HG03064 (cell line): ENCODE results near the gene AATK.

Experiments
- ATAC-seq: cut with Tn5 transposase; IDR thresholded peaks from one replicate; pipeline ENCODE4 v1.9.1; 2021; ENCODE audit warnings: low read depth; ENCODE audit not compliant: unreplicated experiment

Gene AATK

DNA sequence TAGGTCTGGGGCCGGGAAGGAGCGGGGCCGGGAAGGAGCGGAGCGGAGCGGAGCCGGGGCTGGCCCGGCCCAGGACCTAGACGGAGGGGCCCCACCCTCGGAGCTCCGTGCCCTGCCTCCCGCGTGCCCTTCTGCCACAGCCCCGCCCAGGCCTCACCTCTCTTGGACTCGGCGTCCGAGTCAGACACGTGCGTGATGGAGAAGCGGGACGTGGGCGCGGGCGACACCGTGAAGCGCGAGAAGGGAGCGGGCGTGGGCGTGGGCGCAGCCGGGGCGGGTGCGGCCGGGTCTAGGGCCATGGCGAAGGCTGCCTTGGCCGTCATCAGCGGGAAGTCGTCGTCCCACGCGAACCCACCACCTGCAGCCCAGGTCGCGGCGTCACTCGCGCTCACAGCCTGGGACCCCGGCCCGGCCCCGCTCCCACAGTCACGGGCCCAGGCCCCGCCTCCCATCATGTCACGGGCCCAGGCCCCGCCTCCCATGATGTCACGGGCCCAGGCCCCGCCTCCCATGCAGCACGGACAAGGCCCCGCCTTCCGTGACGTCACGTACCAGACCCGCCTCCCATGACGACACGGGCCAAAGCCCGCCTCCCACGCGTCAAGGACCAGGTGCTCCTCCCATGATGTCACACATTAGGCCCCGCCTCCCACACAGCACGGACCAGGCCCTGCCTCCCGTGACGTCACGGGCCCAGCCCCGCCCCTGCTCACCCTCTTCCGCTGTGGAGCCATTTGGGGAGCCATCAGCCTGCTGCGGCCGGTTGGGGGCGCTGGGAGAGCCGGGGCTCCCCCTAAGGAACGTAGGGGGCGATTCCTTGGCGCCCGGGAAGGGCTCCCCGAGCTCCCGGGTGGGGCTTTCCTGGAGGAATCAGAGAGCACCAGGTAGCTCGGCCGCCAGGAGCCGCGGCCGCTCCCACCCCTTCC lies 46.5 kb downstream of the AATK start:
- ATAC-seq = no peak

DNA sequence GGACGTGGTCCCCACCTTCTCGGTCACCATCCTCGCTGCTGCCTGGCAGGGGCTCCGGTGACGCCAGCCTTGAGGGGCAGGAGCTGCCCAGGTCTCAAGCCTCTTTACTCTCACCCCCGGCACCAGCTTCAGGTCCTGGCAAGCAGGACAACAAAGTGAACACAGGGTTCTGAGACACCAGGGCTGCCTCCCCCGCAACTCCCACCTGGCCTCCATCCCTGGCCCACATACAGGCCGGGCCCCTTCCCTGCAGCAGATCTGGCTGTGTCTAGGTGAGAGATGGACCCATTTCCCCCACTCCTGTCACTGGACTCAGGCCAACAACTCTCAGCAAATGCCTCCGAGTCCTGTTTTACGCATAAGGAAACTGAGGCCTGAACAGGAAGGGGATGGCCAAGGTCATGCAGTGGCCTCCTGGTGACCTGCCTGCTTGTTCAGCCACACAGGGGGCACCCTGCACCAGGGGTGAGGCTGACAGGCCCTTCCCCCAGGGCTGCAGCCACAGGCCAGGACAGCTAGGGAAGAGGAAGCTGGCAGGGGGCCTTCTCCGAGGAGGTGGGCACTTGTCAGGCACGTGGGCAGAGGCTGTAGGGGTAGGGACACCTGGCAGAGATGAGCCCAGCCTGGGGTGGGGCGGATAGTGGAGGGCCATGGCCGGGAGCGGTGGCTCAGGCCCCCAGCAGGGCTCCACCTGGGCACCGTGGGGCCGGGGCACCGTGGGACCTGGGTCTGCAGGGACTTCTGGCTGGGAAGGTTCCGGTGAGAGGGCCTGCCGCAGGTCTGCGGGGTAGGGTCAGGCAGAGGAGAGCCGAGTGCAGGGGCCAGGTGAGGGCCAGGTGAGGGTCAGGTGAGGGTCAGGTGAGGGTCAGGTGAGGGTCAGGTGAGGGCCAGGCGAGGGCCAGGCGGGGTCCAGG lies 47.5 kb downstream of the AATK start:
- no peak for ATAC-seq

DNA sequence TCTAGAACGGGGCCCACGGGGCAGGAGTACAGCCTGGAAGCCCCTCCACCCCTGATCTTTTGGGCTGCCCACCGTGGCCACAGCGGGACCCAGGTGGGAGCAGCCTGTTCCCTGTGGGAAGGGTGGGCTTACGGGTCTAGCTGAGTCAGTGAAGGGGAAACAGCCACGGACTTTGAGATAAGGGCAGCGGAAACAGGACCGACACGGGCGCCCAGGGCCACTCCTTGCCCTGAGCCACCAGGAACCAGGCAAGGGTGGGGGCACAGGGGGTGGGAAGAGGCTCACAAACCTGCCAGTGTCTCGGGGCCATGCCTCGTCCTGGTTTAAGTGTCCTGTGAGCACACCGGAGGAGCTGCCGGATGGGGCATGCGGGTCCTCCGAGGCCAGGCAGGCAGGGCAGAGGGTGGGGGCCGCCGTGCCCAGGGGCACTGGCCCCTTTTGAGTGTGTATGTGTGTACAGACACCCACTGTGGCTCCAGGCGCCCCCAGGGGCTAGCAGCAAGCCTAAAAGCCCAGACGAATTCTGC lies 48.3 kb downstream of the AATK start:
- no peak for ATAC-seq

DNA sequence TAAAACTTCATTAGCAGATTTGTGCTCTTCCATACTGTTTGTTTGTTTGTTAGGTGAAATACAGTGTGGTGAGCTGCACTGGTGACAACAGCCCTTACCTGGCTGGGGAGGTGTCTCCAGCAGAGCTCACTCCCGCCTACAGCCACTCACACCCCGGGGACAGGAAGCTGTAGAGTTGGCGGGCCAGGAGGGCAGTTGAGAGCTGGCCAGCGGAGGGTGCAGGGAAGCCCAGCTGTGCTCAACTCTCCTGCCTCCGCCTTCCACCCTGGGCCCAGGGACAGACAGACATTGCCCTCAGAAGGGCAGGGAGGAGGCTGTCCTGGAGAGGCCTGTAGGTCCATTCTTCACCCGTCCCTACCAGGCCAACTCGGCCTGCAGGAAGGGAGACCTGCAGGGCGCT lies 49.3 kb downstream of the AATK start:
- ATAC-seq = no peak

DNA sequence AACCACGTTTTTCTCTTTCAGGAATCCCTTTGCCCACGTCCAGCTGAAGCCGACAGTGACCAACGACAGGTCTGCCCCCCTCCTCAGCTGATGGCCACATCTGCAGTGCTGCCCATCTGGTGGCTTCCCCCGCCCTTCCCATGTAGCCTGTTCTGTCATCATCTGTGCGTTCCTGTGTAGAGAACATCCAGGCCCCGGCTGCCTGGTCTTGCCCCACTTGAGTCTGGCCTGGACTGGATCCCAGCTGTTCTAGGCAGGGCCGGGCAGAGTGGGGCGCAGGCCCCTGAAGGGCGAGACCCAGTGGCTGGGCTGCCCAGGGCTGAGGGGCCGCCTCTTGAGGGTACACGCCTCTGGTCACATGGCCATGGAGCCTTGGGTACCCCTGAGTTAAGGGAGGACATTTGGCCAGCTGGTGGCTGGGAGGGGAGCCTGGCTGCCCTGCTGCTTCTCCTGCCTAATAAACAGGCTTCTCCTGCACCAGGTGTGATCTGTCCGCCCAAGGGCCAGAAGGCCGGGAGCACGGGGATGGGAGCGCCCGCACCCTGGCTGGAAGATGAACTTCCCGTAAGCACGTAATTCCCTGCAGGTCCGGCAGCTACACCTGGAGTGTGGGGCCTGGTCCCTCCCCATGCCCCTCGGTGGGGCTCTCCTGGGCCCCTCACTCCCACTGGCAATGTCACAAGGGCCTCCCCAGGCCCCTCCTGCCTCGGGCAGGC lies 50.1 kb downstream of the AATK start:
- no peak for ATAC-seq

DNA sequence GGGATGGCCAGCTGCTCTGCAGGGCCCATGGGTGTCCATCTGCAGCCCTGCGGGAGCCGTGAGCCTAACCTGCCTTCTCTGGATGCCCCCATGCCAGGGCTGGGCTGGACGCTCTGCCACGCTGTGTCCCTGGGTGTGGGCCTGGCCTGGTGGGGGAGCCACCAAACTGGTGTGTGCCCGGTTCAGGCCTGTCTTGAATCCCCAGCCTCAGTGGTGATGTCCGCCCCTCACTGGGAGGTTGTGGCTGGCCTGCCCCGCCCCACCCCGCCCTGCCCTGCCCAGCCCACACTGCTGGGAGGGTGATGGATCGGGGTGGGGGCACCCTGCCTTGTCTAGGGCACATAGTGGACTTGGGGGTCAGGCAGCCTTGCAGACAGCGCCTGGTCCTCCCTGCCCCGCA lies 50.8 kb downstream of the AATK start:
- ATAC-seq = no peak

DNA sequence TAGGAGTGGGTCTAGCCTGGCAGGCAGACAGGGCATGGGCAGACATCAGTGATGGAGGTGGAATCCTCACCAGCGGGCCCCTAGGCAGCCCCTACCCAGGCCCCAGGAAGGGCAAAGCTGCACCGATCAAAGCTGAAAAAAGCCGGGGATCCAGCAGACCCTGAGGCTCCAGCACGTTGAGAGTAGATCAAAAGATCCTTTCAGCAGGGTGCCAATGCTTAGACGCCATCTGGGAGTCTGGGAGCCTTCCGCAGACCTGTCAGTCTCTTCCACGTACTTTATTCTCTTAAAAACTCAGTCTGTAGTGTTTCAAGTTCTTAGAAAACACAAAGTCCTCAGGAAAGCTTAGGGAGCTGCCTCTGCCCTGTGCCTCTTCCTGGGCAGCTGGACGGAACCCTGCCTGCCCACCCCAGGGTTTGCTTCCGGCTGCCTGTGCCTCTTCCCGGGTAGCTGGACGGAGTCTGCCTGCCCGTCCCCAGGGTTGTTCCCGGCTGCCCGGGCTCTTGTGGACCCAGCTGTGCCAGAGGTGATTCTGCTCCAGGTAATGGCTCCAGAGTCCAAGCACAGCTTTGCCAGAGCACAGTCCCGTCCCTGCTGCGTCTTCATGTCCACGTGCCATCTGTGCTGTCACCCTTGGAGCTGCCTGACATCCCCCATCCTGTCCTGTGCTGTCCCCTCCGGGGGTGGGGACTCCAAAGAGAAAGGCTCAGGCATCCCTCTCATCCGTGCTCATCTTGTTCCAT lies 51.5 kb downstream of the AATK start:
- ATAC-seq = no peak

DNA sequence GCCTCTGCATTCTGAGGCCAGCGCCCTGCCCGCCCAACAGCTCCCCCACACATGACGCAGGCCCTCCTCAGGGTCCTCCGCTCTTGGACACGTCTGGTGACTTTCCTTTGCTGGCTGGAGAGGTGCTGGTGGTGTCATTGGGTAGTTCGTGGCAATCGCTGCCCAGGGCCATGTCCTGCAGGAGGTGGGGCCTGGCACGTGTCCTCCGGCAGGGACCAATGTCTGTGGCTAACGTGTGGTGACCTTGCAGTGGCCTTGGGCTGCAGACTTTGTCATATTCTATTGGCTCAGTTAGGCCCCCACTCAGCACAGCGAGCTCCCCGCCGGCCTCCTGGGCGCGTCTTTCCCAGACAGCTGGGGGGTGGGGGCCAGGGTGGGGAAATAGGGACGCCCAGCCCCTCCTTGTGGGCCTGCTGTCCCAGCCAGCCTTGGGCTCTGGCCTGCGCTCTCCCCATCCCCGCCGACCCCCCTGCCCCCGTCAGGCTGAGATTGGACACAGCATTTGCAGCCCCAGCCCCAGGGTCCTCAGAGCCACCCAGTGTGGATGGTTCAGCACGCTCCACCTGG lies 52.8 kb downstream of the AATK start:
- ATAC-seq = no peak

DNA sequence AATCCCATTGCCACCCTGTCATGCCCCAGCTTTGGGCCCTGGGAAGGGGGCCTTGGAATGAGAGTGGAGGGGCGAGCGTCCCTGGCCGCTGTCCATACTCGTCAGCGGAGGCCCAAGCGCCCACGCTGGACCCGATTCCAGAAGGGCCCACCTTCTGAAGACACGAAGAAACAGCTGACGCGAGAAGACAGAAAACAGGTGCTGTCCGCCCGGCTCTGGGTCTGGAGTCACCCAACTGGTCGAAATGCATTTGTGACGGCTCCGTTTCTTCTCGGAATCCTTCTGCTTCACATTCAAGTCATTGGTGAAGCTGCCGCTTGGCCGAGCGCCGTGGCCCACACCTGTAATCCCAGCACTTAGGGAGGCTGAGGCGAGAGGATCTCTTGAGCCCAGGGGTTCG lies 53.6 kb downstream of the AATK start:
- no peak for ATAC-seq

DNA sequence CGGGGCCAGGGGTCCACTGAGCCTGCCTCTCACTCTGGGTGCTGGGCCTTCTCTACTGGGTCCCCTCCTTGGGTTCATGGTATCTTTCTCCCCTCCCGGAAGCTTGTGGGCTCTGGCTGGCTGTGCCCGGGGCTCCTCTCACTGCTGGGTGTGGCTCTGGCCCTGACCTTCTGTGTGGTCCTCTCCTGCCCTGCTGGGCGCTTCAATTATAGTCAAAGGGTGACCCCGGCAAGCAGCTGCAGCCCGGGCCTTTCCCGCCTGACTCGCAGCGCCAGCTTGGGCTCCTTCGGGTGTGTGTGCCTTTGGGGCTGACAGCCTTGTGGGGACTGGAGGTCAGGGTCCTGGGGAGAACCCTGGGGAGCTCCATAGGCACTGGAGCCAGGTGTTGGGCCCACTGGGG lies 55.0 kb downstream of the AATK start:
- ATAC-seq = no peak

DNA sequence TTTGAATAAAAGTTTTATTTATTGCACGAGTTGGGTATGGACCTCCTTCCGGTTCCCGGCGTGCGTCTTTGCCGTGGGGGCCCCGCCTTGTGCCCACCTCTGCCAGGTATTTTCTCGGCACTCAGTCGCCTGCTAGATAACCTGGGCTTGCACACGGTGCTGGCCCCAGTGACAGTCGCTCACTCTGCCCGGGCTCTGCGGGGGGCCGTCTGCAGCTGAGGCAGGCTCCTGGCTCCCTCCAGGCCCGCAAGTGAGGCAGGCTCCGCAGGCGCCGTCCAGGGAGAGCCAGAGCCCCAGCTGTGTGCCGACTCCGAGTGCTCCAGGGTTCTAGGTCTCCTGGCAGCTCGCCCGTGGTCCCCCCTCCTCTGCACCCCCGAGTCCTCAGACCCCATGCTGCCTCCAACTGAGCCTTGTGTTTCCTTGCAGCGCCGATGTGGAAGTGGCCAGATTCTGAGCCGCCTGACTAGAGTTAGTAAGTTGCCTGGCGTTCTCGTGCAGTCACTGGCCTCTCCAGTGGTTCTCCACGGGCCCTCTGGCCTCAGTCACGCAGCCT lies 55.5 kb downstream of the AATK start:
- ATAC-seq = no peak

DNA sequence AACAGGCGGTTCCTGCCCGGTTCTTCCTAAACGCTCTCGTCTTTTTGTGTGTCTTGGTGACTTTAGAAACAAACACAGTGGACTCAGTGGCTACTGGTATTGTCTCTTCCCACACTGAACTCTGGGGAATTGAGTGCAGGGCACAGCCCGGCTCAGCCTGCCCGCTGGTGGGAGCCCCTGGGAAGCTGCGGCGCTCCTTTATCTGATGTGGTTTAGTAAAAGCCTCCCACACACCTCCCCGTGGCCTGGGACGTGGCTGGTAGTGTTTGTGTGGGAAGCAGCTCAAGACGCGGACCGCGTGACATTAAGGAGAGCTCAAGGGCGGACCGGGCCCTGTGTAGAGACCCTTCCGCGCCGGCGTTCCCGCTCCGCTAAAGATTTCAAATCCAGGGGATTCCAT lies 56.1 kb downstream of the AATK start:
- ATAC-seq = no peak

DNA sequence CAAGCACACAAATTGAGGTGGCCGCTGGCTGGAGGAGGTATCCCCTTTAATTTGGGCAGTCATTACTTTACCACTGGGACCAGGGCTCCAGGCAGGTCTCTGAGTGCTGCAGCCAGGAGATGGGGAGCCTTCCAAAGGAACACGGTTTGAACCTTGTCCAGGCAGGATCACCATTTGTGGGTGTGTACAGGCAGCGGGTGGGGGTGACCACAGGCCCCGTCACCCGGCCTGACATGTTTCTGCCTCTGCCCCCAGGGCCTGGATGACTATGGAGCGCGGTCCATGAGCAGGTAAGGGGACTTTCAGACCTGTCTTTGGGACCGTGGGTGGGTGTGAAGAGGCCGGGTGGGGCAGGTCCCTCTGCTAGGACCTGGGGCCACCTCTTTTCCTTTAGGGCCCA lies 57.8 kb downstream of the AATK start:
- no peak for ATAC-seq

DNA sequence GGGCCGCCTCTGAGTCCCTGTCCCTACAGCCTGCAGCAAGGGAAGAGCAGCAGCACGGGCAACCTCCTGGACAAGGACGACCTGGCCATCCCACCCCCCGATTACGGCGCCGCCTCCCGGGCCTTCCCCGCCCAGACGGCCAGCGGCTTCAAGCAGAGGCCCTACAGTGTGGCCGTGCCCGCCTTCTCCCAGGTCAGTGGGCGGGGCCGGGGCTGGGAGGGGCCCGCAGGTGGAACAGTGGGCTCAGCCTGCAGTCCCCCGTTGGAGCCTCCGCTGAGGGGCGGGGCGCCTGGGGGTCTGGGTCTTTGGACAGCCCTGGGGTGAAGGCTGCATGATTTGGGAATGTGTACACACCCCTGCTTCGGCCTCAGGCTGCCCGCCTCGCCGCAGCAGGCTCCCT lies 59.3 kb downstream of the AATK start:
- no peak for ATAC-seq

DNA sequence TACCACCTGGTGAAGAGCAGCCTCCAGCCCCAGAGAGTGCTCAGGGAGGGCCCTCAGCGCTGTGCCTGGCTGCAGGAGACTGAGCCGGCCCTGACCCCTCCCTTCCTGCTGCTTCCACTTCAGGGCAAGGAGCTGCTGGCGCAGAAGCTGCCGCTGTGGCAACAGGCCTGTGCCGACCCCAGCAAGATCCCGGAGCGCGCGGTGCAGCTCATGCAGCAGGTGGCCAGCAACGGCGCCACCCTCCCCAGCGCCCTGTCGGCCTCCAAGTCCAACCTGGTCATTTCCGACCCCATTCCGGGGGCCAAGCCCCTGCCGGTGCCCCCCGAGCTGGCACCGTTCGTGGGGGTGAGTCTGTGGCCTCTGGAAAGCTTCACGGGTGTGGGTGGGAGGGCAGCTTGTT lies 62.6 kb downstream of the AATK start:
- ATAC-seq = no peak

DNA sequence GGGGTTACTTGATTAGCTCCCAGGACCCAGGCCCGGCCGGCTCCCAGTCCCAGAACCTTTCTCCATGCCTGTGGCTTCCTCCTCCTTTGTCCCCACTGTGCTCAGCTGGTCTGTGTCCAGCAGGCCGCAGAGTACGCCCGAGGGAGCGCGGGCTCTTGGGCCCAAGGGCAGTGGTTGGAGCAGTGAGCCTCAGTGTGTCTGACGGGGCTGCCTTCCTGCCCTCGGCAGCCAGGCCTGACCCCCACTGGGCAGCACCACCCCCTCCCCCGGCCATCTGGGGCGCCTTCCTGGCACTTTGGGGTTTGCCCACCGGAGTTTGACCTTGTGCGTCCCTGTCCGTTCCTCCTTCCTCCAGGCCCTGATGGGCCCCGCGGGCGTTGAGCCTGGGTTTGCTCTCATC lies 63.2 kb downstream of the AATK start:
- ATAC-seq = no peak

DNA sequence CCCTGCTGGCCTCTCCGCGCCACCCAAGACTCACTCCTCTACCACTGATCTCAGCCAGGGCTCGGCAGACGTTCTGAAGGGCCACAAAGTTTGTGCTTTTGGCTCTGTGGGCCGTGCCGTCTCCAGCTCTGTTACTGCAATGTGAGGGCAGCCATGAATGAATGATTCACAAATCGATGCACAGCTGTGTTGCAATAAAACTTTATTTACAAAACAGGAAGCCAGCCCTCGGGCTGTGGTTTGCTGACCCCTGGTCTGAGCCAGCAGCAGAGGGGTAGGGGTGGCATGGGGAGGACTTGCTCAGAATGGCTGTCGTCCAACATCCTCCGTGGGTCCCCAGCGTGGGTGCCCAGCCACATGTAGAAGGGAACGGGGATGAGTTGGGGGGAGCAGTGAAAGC lies 63.7 kb downstream of the AATK start:
- no peak for ATAC-seq

DNA sequence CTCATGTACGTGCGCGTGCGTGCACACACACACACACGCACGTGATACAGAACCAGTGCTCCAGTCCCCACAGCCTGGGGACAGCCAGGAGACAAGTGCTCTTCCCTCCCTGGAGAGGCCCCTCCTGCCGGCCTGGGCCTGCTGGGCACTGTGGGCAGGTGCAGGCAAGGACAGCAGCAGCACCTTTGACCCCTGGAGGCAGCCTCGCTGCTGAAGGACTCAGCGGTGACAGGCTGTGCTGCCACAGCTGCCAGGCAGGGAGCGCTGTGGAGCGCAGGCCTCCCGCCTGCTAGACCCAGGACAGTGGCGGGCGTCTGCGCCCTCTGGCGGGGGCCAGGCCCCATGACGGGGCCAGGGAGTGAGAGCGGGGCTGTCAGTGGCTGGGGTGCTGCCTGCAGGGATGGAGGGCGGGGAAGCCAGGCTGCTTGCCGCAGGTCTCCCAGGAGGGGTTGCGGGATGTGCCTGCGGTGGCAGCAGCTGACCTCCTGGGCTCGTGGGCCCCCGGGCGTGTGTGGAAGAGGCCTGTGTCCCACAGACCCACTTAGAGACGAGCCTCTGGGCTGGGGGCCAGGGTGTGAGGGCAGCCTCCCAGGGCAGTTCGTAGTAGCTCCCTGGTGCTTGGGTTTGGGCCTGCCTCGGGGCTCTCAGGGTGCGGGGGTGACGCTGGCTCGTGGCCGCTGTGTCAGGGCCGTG lies 64.3 kb downstream of the AATK start:
- ATAC-seq = no peak

DNA sequence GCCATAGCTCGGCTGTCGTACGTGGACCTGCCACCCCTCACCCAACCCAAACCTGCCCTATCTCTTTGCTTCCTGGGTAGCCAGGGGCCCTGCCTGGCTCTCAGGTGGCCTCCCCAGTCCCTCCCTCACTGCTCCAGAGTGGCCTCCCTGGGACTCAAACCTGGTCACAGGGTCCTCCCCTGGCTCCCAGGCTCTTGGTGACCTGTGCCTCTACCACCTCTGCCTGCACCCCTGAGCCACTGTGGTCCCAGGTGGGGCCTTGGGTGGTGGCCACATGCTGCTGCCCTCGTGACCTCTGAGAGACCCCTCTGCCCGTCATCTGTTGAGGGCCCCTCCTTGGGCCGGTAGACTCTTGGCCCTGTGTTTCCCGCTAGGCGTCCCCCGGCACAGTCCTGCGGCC lies 65.4 kb downstream of the AATK start:
- no peak for ATAC-seq
